AG04449 (cell line): Measurements from ENCODE around the gene FAR1.
"Not testable (repeated sequence)": the region's sequence is repeated elsewhere in the genome, so short reads cannot be mapped to it uniquely, and the experiment has no call there.

Experiments used
- CTCF ChIA-PET: fragments of 350-600 bp; formaldehyde crosslinking; extraction: SDS; loops from one replicate; lab custom pipeline; 2021; ENCODE audit warnings: antibody characterized with exemption; lab: Yijun Ruan, JAX
- POLR2A ChIA-PET: fragments of 400-600, 350-600 bp; formaldehyde crosslinking; extraction: SDS; loops from one replicate; lab custom pipeline; 2020; ENCODE audit warnings: antibody characterized with exemption, inconsistent platforms; lab: Yijun Ruan, JAX
- DNase-seq: peaks from one replicate; pipeline ENCODE4 v3.0.0-alpha.2; 2010; ENCODE audit warnings: low read depth, low spot score
- H3K4me3 ChIP-seq: 2 replicates; pipeline ENCODE4 v1.5.1; 2011; ENCODE audit warnings: low read depth, mild to moderate bottlenecking, control low read depth, low read length
- CTCF ChIP-seq: IDR thresholded peaks from one replicate; pipeline ENCODE4 v1.5.1; 2011; ENCODE audit warnings: mild to moderate bottlenecking, moderate library complexity, low read length, control low read depth, inconsistent platforms; ENCODE audit not compliant: insufficient read depth; ENCODE audit errors: missing control alignments

FAR1 gene, protein sequence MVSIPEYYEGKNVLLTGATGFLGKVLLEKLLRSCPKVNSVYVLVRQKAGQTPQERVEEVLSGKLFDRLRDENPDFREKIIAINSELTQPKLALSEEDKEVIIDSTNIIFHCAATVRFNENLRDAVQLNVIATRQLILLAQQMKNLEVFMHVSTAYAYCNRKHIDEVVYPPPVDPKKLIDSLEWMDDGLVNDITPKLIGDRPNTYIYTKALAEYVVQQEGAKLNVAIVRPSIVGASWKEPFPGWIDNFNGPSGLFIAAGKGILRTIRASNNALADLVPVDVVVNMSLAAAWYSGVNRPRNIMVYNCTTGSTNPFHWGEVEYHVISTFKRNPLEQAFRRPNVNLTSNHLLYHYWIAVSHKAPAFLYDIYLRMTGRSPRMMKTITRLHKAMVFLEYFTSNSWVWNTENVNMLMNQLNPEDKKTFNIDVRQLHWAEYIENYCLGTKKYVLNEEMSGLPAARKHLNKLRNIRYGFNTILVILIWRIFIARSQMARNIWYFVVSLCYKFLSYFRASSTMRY

GRCh38 chr11:13668102-13668956 lies at the start of gene FAR1:
FAR1 (plus strand) TSS chr11:13668668; CDS start chr11:13694766, 26,098 bp downstream.
- CTCF ChIA-PET = interaction anchor here (0.8 to 1.4 kb wide), 3 partner anchors 9 to 180 kb away, joined by 3 to 4 read pairs (median 4); no protein-coding TSS in a partner anchor
- peak within 1 kb of the TSS; percentile 83 for H3K4me3 ChIP-seq
- peak; percentile 92 for DNase-seq
- TF ChIP-seq CTCF = peak; percentile 71
- POLR2A ChIA-PET = interaction anchor here (0.9 to 1.0 kb wide), 2 partner anchors 16 to 205 kb away, joined by 3 read pairs; partner anchors contain the start of gene BTBD10

GRCh38 chr11:13620063-13620462 lies 48.4 kb upstream of the FAR1 start:
- ChIA-PET POLR2A (interaction anchor here (0.7 kb wide), 1 partner anchor 244 kb away, joined by 3 read pairs; no protein-coding TSS in a partner anchor), CTCF (no interaction called here)
- TF ChIP-seq CTCF = no peak

GRCh38 chr11:13626818-13627217 lies 41.6 kb upstream of the FAR1 start:
- POLR2A ChIA-PET, CTCF ChIA-PET, H3K4me3 ChIP-seq, DNase-seq: not testable (repeated sequence)

More at GRCh38 chr11:13620063-13620462, 48.4 kb upstream of the FAR1 start:
- H3K4me3 ChIP-seq = no peak overlapping the region
- DNase-seq = no peak

- H3K4me3 ChIP-seq, POLR2A ChIA-PET, DNase-seq, CTCF ChIA-PET: not testable (repeated sequence)
These were observed 39.8 kb upstream of the FAR1 start for GRCh38 chr11:13628634-13629033.

DNA sequence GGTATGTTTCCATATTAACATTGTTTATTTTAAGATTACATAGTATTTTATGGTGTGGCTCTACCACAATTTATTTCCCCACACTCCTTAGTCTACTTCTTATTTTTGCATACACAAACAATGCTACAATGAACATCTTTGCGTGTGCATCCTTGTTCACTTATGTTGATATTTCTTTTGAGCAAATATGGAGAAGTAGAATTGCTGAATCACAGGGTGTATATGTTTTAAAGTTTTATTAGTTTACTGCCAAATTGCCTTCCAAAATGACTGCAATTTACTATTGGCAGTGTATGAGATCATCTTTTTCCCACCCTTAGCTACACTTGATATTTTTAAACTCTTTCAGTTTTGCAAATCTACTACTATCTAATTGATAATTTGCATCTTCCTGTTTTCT lies 38.7 kb upstream of the FAR1 start:
- ChIA-PET POLR2A (no interaction called here), CTCF (no interaction called here)
- no peak for TF ChIP-seq CTCF
- H3K4me3 ChIP-seq = no peak overlapping the region
- no peak for DNase-seq

- ChIA-PET POLR2A (no interaction called here), CTCF (no interaction called here)
- DNase-seq = no peak
- no peak overlapping the region for H3K4me3 ChIP-seq
- no peak for TF ChIP-seq CTCF
These were observed 33.2 kb upstream of the FAR1 start for GRCh38 chr11:13635290-13635689.

DNA sequence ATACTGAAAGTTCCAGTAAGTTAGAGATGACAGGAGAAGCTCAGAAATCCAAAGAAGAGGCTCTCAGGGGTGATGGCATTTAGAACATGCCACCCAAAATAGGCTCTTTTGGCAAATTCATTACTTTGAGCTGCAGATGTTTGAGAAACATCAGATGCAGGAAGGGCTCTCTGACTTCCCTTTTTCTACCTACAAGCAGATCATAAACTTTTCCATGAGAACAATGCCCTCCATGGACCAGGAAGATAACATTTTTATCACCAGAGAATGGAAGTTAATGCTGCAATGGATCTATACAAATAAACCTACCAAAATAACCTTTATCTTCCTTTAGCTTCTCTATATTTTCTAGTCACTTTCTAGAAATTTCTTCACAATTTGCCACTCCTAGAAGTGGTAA lies 32.7 kb upstream of the FAR1 start:
- POLR2A ChIA-PET = no interaction called here
- H3K4me3 ChIP-seq = no peak overlapping the region
- no peak for DNase-seq
- no peak for TF ChIP-seq CTCF
- CTCF ChIA-PET = no interaction called here
